GM23248 (cell line): ENCODE measurements around the gene UBALD2.

Source experiments
- EZH2 ChIP-seq: fragments of 200-600 bp; sonication (generic); IDR thresholded peaks from 2 replicates; pipeline ENCODE4 v1.6.1; 2018; ENCODE audit warnings: antibody characterized with exemption, mild to moderate bottlenecking; ENCODE audit not compliant: insufficient read depth, poor library complexity, severe bottlenecking
- EZH2phosphoT487 ChIP-seq: fragments of 200-600 bp; sonication (generic); IDR thresholded peaks from 2 replicates; pipeline ENCODE4 v1.6.1; 2018; ENCODE audit warnings: antibody characterized with exemption, moderate library complexity, mild to moderate bottlenecking, low read depth; ENCODE audit not compliant: insufficient read depth

DNA sequence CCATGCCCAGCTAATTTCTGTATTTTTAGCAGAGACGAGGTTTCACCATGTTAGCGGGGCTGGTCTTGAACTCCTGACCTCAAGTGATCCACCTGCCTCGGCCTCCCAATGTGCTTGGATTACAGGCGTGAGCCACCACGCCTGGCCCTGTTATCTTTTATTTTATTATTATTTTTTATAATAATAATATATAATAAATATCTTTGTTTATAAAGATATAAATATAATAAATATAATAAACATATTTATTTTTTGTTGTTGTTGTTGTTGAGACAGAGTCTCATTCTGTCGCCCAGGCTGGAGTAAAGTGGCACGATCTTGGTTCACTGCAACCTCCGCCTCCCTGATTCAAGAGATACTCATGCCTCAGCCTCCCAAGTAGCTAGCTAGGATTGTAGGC is 17.8 kb upstream of the UBALD2 start:
- TF ChIP-seq EZH2 (no peak), EZH2phosphoT487 (no peak)
